IMR-90 (cell line): ENCODE measurements around the gene GSN. TPM values are rescaled to one million over a fixed set of nuclear protein-coding genes. Genes with fewer than 3 reads are reported as not detected.

ENCODE experiments used
- CHD1 ChIP-seq: IDR thresholded peaks from 2 replicates; pipeline ENCODE4 v1.6.1; 2012; ENCODE audit warnings: low read depth, low read length, improper control_type of control experiment
- FOS ChIP-seq: fragments of 150-350 bp; IDR thresholded peaks from 2 replicates; pipeline ENCODE4 v1.6.1; 2016; ENCODE audit warnings: low read depth, low read length
- RCOR1 ChIP-seq: IDR thresholded peaks from 2 replicates; pipeline ENCODE4 v1.6.1; 2012; ENCODE audit warnings: mild to moderate bottlenecking, low read length, improper control_type of control experiment; ENCODE audit not compliant: insufficient replicate concordance
- RFX5 ChIP-seq: IDR thresholded peaks from 2 replicates; pipeline ENCODE4 v1.8.0; 2012; ENCODE audit warnings: low read depth, mild to moderate bottlenecking, low read length, moderate library complexity
- USF2 ChIP-seq: fragments of 150-350 bp; IDR thresholded peaks from 2 replicates; pipeline ENCODE4 v1.6.1; 2017; ENCODE audit warnings: mild to moderate bottlenecking, antibody characterized with exemption, low read length, low read depth
- polyA plus RNA-seq, 3 experiments: library from polyadenylated mRNA; depleted of rRNA; stranded (reverse); fragments of >200 nt; gene quantifications; 2 replicates each; pipeline ENCODE4 v1.2.3, GENCODE V29; 2012; ENCODE audit warnings: low replicate concordance in 1 of 3
- total RNA-seq: library from RNA; depleted of rRNA; stranded (reverse); fragments of >200 nt; gene quantifications from 2 replicates; pipeline ENCODE4 v1.2.3, GENCODE V29; 2012

The GSN gene
- total and polyA plus RNA-seq, 2 of the 4 experiments (the other 2 are of a cell fraction) = 495 to 547 TPM

GRCh38 chr9:121284733-121285451, 16.9 kb downstream of the GSN start (continued):
- no peak for TF ChIP-seq USF2
- TF ChIP-seq FOS = no peak
- no peak for TF ChIP-seq CHD1
- no peak for TF ChIP-seq RFX5
- no peak for TF ChIP-seq RCOR1
